Epidermal melanocyte (primary cell): ENCODE results near the gene ABCD4.
"Not testable (repeated sequence)": the region's sequence is repeated elsewhere in the genome, so short reads cannot be mapped to it uniquely, and the experiment has no call there.

ENCODE experiments used
- DNase-seq: peaks from one replicate; pipeline ENCODE4 v3.0.0; 2011; ENCODE audit warnings: low spot score; ENCODE audit not compliant: insufficient read length

ABCD4 gene

DNA sequence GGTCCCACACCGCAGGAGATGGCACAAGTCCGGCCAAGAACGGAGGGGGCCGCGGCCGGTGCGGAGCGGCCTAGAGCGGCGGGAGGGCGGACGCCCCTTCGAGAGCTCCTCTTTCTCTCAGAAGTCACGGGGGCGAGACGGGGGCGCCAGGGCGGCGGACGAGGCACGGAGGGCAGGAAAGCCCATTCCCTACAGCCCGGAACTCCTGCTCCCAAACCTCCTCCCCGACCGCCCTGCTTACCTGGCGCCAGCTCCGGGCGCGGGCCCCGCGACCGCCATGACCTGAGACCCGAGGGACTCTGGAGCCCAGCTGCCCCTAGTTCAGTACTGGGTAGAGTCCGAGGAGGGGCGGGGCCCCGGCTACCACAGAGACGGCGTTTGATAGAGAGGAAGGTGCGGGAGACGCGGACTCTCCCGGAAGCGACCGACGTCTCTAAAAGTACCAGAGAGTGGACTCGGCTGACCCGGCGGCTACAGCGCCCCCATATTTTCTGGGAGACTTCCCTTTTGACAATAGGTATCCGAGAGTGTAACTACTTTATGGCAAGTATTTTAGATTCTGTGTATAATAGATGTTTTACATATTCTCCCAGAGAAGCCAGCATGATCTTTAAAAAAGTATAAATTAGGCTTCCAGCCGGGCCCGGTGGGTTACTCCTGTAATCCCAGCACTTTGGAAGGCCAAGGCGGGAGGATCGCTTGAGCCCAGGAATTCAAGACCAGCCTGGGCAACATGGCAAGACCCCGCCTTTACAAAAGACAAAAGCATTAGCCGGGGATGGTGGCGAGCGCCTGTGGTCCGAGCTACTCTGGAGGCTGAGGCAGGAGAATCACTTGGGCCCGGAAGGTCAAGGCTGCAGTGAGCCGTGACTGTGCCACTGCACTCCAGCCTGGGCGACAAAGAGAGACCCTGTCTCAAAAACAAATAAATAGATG, at the start of gene ABCD4:
Gene ABCD4 (minus strand): TSS at position 301 of the 936 bp plus-strand sequence. CDS start 22 bp downstream, at position 279.
- DNase-seq: peak; percentile 75

DNA sequence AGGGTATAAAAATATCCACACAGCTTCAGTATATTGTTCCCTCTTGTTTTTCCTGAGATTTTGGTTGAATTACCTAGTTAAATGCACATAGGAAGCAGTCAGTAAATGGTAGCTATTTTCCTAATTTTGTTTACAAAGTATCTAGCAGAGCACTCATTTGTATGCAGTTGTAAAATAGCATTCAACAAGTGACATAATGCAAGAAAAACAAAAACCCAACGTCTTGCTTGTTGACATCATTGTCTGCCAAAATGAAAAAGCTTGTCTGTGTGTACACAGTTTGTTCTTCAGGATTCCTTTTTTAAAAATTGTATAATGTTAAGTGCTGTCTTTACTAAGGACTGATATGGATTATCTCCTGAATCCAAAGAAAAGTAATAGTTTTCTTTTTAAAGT, 48.2 kb upstream of the ABCD4 start:
- DNase-seq: no peak

DNA sequence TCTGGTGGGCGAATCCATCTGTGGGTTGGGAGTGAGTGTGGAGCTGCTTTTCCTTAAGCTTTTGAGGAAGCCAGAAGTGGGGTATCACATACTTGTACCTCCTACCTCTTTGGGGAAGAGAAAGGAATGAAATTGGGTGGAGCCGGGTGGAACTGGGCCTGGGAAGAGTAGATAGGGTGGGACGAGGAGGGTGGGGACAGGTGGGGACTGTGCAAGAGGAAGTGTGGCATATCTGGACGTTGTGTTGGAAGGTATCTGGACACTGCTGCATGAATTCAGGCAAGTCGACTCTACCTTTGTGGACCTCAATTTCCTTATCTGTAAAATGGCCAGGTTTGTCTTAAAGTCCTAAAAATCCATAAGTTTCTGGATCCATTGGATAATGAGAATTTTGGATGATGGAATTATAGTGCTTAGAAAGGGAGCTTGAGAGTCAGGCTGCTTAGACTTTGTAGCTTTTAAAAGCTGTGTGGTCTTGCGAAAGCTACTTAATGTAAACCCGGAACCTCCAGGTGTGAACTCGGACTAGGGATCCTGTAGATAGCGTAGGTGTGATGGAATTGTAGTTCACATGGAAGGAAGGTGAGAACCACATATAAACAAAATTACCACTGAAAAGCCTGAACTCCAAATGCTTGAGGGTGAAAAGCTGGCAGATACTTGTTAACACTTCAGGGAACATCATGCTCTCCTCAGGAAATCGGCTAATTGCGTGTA, 47.6 kb upstream of the ABCD4 start:
- DNase-seq: no peak

DNA sequence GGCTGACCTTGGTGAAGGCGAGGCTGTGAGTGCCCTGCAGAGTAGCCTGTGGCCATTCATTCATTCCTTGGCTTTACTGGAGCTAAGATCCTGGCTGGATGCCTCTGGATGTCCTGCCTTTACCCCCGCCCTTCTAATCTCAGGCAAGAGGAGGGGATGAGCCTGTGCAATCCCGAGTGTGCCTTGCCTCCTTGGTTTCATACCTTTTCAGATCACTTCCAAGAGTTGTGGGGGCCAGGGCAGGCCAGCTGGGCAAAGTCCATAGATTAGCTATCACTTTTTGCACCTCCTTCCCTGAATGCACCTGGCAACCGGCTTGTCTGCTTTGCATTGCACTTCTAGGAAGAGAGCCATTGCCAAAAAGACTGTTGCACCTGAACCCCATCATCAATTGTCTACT, 47.0 kb upstream of the ABCD4 start:
- no peak for DNase-seq

DNA sequence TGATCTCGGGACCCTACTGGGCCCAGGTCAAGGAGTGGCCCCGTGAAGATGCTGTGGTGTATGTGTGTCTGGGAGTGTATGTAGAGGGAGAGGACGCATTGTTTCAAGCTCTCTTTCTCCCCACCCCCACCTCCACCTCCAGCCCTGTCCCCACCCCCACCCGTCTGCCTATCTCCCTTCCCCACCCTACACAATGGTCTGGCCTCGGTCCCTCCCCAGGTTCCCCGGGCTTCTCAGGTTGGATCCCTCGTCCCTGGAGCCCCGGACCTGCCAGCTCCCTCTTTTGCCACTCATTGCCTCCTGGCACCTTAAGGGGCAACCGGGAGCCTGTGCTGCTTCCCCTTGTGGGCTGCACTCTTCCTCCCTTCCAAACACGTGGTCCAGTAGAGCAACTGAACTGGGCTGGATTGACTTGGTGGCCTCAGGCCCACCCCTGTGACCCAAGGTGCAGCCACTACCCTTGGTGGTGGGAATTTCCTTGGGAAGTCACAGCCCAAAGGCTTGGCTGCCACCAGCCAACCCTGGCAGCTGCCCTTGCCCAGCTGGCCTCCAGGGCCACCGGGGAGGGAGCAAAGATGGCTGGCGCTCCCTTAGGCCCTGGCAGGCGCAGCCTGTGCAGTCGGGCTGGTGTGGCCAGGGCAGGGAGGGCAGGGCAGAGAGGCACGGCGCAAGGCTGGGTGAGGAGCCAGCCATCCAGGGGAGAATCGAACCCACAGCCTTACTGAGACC, 46.2 kb upstream of the ABCD4 start:
- no peak for DNase-seq

DNA sequence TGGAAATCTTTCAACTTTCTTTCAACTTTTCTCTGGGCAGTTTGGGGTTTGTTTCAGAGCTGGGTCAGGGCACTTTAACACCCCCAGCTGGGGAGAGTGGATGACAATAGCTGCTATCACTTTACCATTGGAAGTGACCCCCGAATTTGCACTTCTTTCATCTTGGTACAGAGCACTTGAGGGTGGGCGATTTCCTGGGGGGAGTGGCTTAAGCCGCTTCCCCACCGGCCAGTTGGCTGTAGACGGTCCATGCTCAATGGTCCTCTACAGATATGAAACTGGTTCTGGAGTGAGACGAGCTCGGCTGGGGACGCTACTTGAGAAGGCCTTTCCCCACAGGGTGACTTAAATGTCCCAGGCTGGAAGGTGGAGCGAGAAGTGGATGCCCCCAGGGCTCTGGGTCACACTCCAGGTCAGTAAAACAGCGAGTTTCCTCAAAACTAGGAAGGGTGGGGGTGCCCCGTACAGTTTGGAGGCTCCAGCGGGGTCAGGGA, 45.6 kb upstream of the ABCD4 start, which contains the start of gene VRTN:
Gene VRTN (plus strand): TSS at position 231 of the 494 bp plus-strand sequence. CDS start 8,313 bp downstream, outside the sequence.
- DNase-seq: no peak

DNA sequence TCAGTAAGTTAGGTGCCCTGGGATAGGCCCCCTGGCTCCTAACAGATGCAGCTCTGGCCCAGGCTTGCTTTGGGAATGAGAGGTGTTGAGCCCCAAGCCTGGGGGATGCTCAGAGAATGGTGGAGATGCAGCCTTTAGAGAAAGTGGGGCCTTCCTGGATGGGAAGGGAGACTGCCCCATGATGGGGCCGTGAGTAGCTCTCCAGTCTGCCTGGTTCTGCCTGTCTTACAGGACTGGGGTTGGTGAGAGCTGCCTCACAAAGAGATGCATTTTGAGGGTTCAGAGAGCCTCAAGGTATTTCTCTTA, 45.0 kb upstream of the ABCD4 start:
- no peak for DNase-seq

DNA sequence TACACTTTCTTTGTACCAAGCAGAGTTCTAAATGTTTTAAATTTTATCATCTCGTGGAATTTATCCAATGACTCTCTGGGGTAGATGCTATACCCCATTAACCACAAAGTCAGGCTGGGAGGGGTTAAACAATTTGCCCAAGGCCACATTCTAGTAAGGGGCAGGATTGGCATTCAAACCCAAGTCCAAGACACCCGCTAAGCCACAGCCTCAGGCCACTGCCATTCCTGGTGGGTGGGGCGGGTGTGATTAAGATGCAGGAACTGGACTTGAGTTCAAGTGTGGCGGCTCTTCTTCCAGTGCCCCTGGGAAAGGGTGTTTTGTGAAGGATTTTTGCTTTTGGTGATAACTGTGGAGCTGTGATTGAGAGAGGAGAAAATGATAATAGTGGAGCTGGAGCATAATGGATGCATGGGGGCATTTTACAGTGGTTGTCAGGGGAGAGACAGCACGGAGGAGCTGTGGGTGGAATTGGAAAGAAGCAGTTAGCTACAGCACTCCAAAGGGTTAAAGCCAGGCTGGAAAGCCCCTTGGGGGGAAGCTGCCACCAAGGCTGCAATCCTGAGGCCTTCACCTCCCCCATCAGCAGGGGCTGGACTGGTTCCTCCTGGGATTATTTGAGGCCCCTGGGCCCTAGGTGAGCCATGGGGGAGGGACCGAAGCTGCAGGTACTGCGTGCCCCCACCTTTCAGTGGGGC, 44.5 kb upstream of the ABCD4 start:
- no peak for DNase-seq

DNA sequence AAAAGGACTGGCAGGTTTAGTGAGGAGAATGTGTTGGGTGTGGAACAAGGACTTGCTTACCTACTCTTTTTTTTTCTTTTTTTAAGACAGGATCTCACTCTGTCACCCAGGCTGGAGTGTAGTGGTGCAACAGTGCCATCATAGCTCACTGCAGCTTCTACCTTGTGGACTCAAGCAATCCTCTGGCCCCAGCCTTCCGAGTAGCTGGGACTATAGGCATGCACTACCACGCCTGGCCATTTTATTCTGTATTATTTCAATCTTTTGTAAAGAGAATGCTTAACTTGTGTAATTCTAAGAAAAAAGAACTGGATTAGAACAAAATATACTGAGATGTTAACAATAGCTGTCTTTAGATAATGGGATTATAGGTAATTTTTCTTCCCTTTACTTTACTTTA, 43.6 kb upstream of the ABCD4 start:
- DNase-seq: no peak

DNA sequence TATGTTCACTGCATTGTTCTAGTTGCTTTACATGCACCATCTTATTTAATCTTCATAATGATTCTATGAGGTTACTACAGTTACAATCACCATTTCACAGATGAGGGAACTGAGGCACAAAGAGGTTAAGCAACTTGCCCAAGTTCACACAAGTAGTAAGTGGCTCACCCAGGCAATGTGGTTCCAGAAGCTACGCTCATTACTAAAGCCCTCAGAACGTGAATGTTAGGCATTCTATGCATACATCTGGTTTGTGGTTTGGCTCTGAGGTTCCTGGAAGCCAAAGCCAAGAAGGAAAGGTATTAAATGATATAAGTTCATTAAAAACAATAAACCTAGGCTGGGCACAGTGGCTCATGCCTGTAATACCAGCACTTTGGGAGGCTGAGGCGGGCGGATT, 31.2 kb upstream of the ABCD4 start:
- no peak for DNase-seq

DNA sequence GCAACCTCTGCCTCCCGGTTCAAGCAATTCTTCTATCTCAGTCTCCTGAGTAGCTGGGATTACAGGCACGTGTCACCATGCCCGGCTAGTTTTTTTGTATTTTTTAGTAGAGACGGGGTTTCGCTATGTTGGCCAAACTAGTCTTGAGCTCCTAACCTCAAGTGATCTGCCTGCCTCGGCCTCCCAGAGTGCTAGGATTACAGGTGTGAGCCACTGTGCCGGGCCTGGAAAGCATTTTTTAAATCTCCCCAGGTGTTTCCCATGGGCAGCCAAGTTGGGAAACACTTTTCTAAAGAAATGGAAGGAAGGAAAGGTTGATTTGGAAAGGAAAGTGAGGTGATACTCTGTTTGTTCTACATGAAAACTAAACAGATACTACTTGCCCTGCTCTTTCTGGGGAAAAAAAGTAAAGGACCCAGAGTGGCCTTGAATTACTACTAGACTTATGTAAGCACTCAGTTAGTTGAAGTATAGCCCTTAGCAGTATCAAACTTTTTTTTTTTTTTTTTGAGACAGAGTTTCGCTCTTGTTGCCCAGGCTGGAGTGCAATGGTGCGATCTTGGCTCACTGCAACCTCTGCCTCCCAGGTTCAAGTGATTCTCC, 27.3 kb upstream of the ABCD4 start:
- not testable (repeated sequence) for DNase-seq

DNA sequence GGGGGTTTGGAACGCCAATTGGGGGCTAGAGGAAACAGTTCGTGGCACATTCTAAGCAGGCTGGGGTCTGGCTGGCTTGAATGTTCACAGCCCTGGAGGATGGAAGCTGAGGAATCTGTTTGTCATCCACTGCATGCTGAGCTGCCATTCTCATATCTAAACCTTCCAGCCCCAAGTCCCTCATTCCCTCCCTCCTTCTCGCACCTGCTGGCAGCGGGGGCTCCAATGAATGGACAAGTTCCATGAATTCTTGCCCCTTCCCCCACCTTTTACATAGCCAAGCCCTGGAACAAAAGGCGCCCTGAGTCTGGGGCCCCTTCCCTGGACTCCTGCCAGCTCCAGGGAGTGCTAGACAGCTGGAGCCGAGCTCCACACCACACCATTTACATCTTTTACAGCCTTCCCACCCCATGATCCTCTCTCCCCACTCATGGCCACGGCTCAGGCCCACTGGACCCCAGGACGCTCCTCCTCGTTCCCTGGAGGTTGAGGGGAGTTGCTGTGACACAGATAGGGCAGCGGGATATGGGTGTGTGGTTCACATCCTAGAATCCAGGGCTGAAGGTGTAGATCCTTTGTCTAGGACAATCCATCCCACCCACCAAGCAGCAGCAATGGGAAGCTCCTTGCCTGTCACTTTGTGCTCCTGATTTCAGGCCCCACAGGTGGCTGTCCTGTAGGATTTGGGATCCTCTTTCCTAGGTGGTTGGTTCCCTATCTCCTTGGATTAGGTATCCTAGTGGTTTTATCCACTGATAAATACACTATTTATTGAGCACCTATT, 23.8 kb upstream of the ABCD4 start:
- no peak for DNase-seq

DNA sequence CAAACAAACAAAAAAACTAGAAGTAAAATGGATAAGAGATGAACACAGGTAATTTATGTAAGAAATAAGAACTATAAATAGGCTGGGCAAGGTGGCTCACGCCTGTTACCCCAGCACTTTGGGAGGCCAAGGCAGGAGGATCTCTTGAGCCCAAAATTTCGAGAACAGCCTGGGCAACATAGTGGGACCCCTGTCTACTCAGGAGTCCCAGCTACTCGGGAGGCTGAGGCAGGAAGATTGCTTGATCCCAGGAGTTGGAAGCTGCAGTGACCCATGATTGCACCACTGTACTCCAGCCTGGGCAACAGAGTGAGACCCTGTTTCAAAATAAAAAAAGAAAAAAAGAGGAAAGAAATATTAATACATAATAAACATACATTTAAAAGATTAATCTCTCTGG, 22.7 kb upstream of the ABCD4 start:
- DNase-seq: no peak

DNA sequence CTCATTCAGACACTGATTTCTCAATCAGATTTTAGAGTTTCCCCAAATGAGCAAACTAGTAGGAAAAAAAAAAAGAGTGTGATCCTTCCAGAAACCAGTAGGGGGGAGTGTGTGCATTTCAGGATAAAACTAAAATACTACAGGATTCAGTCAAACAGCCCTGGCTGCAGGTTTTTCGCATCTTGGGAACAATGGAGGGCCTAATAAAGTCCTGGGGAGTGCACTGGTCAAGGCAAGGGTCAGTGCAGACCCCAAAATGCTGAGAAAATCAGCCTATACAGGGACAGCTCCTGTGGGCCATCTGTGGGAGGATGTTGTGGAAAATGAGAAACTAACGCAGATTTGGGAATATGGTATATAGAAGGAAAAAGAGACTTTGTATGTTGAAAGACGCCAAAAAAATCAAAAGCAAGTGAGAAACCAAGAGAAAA, 22.2 kb upstream of the ABCD4 start:
- DNase-seq: peak; percentile 57

DNA sequence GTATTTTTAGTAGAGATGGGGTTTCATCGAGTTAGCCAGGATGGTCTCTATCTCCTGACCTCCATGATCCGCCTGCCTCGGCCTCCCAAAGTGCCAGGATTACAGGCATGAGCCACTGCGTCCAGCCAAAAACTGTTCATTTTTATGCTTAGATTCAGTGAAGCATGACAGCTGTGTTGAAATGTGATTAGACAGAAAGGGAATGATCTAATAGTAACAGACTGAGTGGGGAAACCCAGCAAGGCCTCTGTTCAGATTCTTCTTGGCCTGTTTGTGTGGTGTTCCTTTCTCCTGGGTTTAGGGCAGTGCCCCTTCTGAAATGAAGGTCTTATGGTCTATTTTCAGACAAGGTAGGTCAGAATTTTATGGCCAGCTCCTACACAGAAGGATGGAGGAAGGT, 11.8 kb upstream of the ABCD4 start:
- DNase-seq: no peak

DNA sequence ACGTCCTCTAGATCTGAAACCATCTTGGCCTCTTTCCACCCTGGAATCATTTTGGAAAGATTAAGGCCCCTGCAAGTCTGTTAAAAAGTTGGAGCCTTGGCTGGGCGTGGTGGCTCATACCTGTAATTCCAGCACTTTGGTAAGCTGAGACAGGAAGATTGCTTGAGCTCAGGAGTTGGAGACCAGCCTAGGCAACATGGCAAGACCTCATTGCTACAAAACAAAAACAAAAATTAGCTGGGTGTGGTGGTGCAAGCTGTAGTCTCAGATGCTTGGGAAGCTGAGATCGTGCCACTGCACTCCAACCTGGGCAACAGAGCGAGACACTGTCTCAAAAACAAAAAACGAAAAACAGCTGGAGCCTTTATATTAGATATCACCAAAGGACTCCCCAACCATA, 10.9 kb upstream of the ABCD4 start:
- DNase-seq: no peak

DNA sequence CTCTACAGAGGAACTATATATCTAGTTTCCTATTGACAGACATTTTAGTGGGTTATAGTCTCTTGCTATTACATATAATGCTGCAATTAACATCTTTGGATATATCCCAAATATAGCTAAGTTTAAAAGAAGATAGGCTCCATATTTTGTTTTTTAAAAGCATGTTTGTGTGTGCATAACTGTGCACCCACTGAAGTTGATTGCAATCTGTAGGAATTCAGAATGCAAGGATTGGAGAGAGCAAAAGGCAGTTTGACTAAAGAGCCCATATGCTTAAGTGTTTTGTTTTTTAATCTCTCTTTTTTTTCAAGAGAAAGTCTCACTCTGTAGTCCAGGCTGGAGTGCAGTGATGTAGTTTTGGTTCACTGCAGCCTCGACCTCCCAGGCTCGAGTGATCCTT, 9.4 kb upstream of the ABCD4 start:
- DNase-seq: no peak

DNA sequence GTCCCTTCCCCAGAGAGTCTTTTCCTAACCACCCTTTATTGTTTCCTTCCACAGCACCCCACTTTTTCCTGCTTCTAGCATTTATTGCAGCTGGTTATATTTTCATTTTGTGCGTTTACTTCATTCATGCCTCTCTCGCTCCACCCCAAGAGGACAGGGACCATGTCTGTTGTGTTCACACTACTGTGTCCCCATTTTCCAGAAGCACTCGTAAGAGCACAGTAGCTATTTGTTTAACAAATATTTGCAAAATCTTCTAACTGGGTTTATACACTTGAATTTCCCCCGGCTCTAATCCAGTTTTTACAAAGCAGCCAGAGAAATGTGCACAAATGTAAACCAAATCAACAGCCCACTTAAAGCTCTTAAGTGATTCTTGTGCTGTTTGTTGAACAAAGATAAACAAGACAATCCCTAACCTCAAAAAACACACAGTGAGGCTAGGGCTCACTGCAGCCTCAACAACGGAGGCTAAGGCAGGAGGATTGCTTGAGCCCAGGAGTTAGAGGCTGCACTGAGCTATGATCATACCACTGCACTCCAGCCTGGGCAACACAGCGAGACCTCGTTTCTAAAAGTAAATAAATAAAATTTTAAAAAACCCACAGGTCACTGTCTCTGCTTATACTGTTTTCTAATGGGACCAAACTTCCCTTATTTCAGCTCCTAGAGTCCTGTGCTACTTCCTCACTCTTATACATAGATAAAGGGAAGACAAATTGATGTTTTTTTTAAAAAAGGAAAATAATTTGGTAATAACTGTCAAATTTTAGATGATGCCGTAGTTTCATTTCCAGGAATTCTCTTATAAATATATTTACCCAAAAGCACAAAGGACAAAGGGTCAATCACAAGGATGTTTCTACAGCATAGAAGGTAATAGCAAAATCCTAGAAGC, 6.6 kb upstream of the ABCD4 start:
- no peak for DNase-seq

DNA sequence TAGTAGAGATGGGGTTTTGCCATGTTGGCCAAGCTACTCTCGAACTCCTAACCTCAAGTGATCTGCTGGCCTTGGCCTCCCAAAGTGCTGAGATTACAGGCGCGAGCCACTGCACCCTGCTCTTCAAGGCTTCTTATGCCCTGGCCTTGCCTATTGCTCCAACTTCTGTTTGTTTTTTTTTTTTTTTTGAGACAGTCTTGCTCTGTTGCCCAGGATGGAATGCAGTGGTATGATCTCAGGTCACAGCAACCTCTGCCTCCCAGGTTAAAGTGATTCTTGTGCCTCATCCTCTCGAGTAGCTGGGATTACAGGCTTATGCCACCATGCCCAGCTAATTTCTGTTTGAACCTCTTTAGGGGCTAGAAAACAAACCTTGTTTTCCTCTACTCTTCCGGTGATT, 6.0 kb upstream of the ABCD4 start:
- no peak for DNase-seq
